ENCODE results near the gene DCDC2B.

The DCDC2B gene

GRCh38 chr1:32232558-32233304, 23.8 kb downstream of the DCDC2B start:
- Histone ChIP-seq H3K4me1 (ENCODE audit: insufficient read depth, low read length) (no peaks in the 10 kb centered on the region), H3K36me3 (ENCODE audit: insufficient read depth, low read length) (peaks cover 41% of the 10 kb centered on the region), H3K9ac (ENCODE audit: low read depth, low read length) (no peak overlapping the region), H3K4me2 (ENCODE audit: insufficient read depth, low read length) (no peak overlapping the region), H4K20me1 (ENCODE audit: insufficient read depth, low read length) (no peaks in the 10 kb centered on the region), H2AFZ (ENCODE audit: low read depth, low read length) (no peak overlapping the region), H3K9me3 (ENCODE audit: insufficient read depth, low read length, severe bottlenecking) (no peaks in the 10 kb centered on the region), H3K79me2 (ENCODE audit: insufficient read depth, low read length) (no peaks in the 10 kb centered on the region), H3K4me3 (ENCODE audit: low read depth in 1 of 2, low read length in 2 of 2) (no peak overlapping the region), H3K27me3 (ENCODE audit: insufficient read depth, low read length, poor library complexity) (no peaks in the 10 kb centered on the region), H3K27ac (ENCODE audit: low read length) (no peak overlapping the region)
- TF ChIP-seq CTCF (IDR thresholded peaks at IDR 0.05; ENCODE audit: borderline replicate concordance, extremely low read depth, low read length, poor library complexity, severe bottlenecking), result no peak
- TF ChIP-seq EZH2 (IDR thresholded peaks at IDR 0.05; ENCODE audit: borderline replicate concordance, low read depth, low read length, severe bottlenecking), result no peak
- peak; percentile 39; the same call in 2 of the 3 replicates for ATAC-seq (ENCODE audit: insufficient read depth, low read depth)
- no peak for DNase-seq

DNA sequence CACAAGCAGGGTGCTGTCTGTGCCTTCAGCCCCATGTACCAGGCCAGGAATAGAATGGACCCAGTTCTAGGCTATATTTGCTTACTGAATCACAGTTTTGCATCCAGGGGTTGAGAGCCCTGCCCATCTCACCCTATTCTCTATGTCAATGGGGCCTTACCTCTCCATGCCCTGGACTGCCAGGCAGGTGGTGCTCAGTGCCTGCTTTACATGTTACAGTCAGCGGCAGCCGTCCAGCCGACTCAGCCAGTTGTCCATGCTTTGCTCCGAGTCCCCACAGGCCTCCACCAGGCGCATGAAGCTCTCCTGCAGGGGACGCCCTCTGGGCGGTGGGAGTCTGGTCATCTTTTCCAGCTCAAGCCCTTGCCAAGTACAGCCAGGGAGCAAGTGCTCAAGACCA, 25.9 kb downstream of the DCDC2B start:
- H3K36me3 ChIP-seq (ENCODE audit: insufficient read depth, low read length), result peaks cover 22% of the 10 kb centered on the region
- H3K27me3 ChIP-seq (ENCODE audit: insufficient read depth, low read length, poor library complexity), result no peaks in the 10 kb centered on the region
- H4K20me1 ChIP-seq (ENCODE audit: insufficient read depth, low read length), result no peaks in the 10 kb centered on the region
- no peak for DNase-seq
- H3K9ac ChIP-seq (ENCODE audit: low read depth, low read length), result no peak overlapping the region
- no peak overlapping the region for H3K27ac ChIP-seq (ENCODE audit: low read length)
- no peak for TF ChIP-seq EZH2 (IDR thresholded peaks at IDR 0.05; ENCODE audit: borderline replicate concordance, low read depth, low read length, severe bottlenecking)
- no peak for TF ChIP-seq CTCF (IDR thresholded peaks at IDR 0.05; ENCODE audit: borderline replicate concordance, extremely low read depth, low read length, poor library complexity, severe bottlenecking)
- no peaks in the 10 kb centered on the region for H3K79me2 ChIP-seq (ENCODE audit: insufficient read depth, low read length)
- H3K4me1 ChIP-seq (ENCODE audit: insufficient read depth, low read length), result no peaks in the 10 kb centered on the region
- H3K9me3 ChIP-seq (ENCODE audit: insufficient read depth, low read length, severe bottlenecking), result no peaks in the 10 kb centered on the region
- no peak overlapping the region for H3K4me2 ChIP-seq (ENCODE audit: insufficient read depth, low read length)
- no peak for ATAC-seq (ENCODE audit: insufficient read depth, low read depth)
- H2AFZ ChIP-seq (ENCODE audit: low read depth, low read length), result no peak overlapping the region
- H3K4me3 ChIP-seq (ENCODE audit: low read depth in 1 of 2, low read length in 2 of 2), result no peak overlapping the region

DNA sequence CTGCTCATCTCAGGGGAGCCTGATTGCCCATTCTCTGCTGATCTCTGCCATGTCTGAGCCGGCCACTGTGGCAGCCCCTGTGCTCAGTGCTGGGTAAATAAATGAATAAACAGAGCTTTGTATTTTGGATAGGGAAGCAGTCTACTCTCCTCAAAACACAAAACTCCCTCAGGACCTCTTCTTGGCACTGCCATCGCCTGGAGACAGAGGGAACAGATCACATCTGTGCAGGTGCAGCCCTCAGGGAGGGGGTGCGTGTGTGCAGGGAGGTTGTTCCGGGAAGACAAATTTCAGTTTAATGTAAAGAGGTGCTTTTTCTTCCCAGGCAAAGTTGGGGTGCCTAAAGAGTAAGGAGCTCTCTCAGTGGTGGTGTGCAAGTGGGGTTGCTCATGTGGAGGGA, 30.4 kb downstream of the DCDC2B start:
- Histone ChIP-seq H3K4me2 (ENCODE audit: insufficient read depth, low read length) (no peak overlapping the region), H3K27me3 (ENCODE audit: insufficient read depth, low read length, poor library complexity) (no peaks in the 10 kb centered on the region), H3K79me2 (ENCODE audit: insufficient read depth, low read length) (no peaks in the 10 kb centered on the region), H2AFZ (ENCODE audit: low read depth, low read length) (no peak overlapping the region), H3K4me3 (ENCODE audit: low read depth in 1 of 2, low read length in 2 of 2) (no peak overlapping the region), H4K20me1 (ENCODE audit: insufficient read depth, low read length) (no peaks in the 10 kb centered on the region), H3K36me3 (ENCODE audit: insufficient read depth, low read length) (no peaks in the 10 kb centered on the region), H3K4me1 (ENCODE audit: insufficient read depth, low read length) (no peaks in the 10 kb centered on the region), H3K9me3 (ENCODE audit: insufficient read depth, low read length, severe bottlenecking) (no peaks in the 10 kb centered on the region), H3K9ac (ENCODE audit: low read depth, low read length) (no peak overlapping the region), H3K27ac (ENCODE audit: low read length) (0 out of 2 replicates have a peak overlapping the region, but pooled peaks have one; percentile 32)
- TF ChIP-seq EZH2 (IDR thresholded peaks at IDR 0.05; ENCODE audit: borderline replicate concordance, low read depth, low read length, severe bottlenecking), result no peak
- TF ChIP-seq CTCF (IDR thresholded peaks at IDR 0.05; ENCODE audit: borderline replicate concordance, extremely low read depth, low read length, poor library complexity, severe bottlenecking), result no peak
- ATAC-seq (ENCODE audit: insufficient read depth, low read depth) (no peak), DNase-seq (no peak)

Data from DND-41 (cell line).